Activated CD4-positive, alpha-beta T cell treated with anti-CD3 and anti-CD28 coated beads, Interleukin-2, Interleukin-4, amounts not matched to agents 100 ng/mL and 50 ng/mL, durations not matched to agents 16 hours and 8 hours (primary cell): Measurements from ENCODE around the gene NBAS.

Experiments
- DNase-seq: peaks from one replicate; pipeline ENCODE4 v3.0.0-alpha.2; 2020; ENCODE audit warnings: low spot score

NBAS gene

GRCh38 chr2:15163326-15163725, 397.8 kb downstream of the NBAS start:
- DNase-seq = no peak

GRCh38 chr2:15162620-15163019, 398.5 kb downstream of the NBAS start:
- DNase-seq = no peak

GRCh38 chr2:15160201-15160991, 400.7 kb downstream of the NBAS start:
- no peak for DNase-seq

GRCh38 chr2:15159751-15160177, 401.4 kb downstream of the NBAS start:
- peak; percentile 39 for DNase-seq

GRCh38 chr2:15159206-15159605, 401.9 kb downstream of the NBAS start:
- DNase-seq = no peak

- no peak for DNase-seq
Observed at GRCh38 chr2:15158532-15158931, 402.6 kb downstream of the NBAS start.

- DNase-seq = no peak
Observed at GRCh38 chr2:15158100-15158499, 403.0 kb downstream of the NBAS start.

GRCh38 chr2:15155959-15156574, 405.1 kb downstream of the NBAS start:
- DNase-seq = no peak

- no peak for DNase-seq
Observed at GRCh38 chr2:15154297-15154696, 406.8 kb downstream of the NBAS start.

GRCh38 chr2:15152382-15152781, 408.8 kb downstream of the NBAS start:
- no peak for DNase-seq

- DNase-seq = no peak
Observed at GRCh38 chr2:15149063-15149462, 412.1 kb downstream of the NBAS start.

- DNase-seq = no peak
Observed at GRCh38 chr2:15147591-15147990, 413.5 kb downstream of the NBAS start.

GRCh38 chr2:15146960-15147359, 414.2 kb downstream of the NBAS start:
- no peak for DNase-seq

GRCh38 chr2:15145919-15146318, 415.2 kb downstream of the NBAS start:
- peak; percentile 42 for DNase-seq

GRCh38 chr2:15145046-15145817, 415.9 kb downstream of the NBAS start:
- no peak for DNase-seq

- peak; percentile 80 for DNase-seq
Observed at GRCh38 chr2:15142069-15142689, 419.0 kb downstream of the NBAS start.

- DNase-seq = no peak
Observed at GRCh38 chr2:15141211-15141610, 419.9 kb downstream of the NBAS start.

- no peak for DNase-seq
Observed at GRCh38 chr2:15136639-15137038, 424.5 kb downstream of the NBAS start.

- no peak for DNase-seq
Observed at GRCh38 chr2:15134957-15135356, 426.2 kb downstream of the NBAS start.

GRCh38 chr2:15133461-15133860, 427.7 kb downstream of the NBAS start:
- DNase-seq = no peak

- no peak for DNase-seq
Observed at GRCh38 chr2:15128846-15129245, 432.3 kb downstream of the NBAS start.

- DNase-seq = no peak
Observed at GRCh38 chr2:15127876-15128275, 433.3 kb downstream of the NBAS start.
